GM23338 (cell line): Measurements from ENCODE around the gene PTP4A1. TPM values are rescaled to one million over a fixed set of nuclear protein-coding genes. Genes with fewer than 3 reads are reported as not detected.

ENCODE experiments used
- ATAC-seq: fragments of 200-7000 bp; cut with Tn5 transposase; 3 replicates; pipeline ENCODE4 v1.9.1; 2020
- DNase-seq: peaks from one replicate; pipeline ENCODE4 v3.0.0-alpha.2; 2015; ENCODE audit warnings: low spot score
- H2AFZ ChIP-seq: fragments of 200-600 bp; sonication (generic); 2 replicates; pipeline ENCODE4 v1.8.0; 2016; ENCODE audit warnings: antibody characterized with exemption, mild to moderate bottlenecking, moderate library complexity
- H3F3A ChIP-seq: fragments of 200-600 bp; sonication (generic); replicated peaks from 2 replicates; pipeline ENCODE4 v1.8.0; 2017; ENCODE audit warnings: antibody characterized with exemption, mixed run types, low read depth
- H3K27ac ChIP-seq: fragments of 200-600 bp; sonication (generic); 2 replicates; pipeline ENCODE4 v1.6.1; 2016; ENCODE audit warnings: low read depth
- H3K27me3 ChIP-seq: fragments of 200-600 bp; sonication (generic); 2 replicates; pipeline ENCODE4 v1.8.0; 2016; ENCODE audit warnings: mild to moderate bottlenecking, mixed run types, moderate library complexity; ENCODE audit not compliant: insufficient read depth
- H3K36me3 ChIP-seq: fragments of 200-600 bp; sonication (generic); 2 replicates; pipeline ENCODE4 v1.8.0; 2016; ENCODE audit warnings: mild to moderate bottlenecking; ENCODE audit not compliant: insufficient read depth
- H3K4me1 ChIP-seq: fragments of 200-600 bp; sonication (generic); 2 replicates; pipeline ENCODE4 v1.8.0; 2016; ENCODE audit warnings: mild to moderate bottlenecking, moderate library complexity; ENCODE audit not compliant: insufficient read depth
- H3K4me2 ChIP-seq: fragments of 200-600 bp; sonication (generic); 2 replicates; pipeline ENCODE4 v1.7.1; 2017; ENCODE audit warnings: mixed run types
- H3K4me3 ChIP-seq: fragments of 200-600 bp; sonication (generic); 2 replicates; pipeline ENCODE4 v1.6.1; 2016; ENCODE audit warnings: mixed run types
- H3K79me2 ChIP-seq: fragments of 200-600 bp; sonication (generic); replicated peaks from 2 replicates; pipeline ENCODE4 v1.8.0; 2017; ENCODE audit warnings: mild to moderate bottlenecking; ENCODE audit not compliant: insufficient read depth
- H3K9me2 ChIP-seq: fragments of 200-600 bp; sonication (generic); 2 replicates; pipeline ENCODE4 v1.8.0; 2017; ENCODE audit not compliant: insufficient read depth
- H4K20me1 ChIP-seq: fragments of 200-600 bp; sonication (generic); replicated peaks from 2 replicates; pipeline ENCODE4 v1.8.0; 2017; ENCODE audit warnings: mild to moderate bottlenecking; ENCODE audit not compliant: insufficient read depth
- H3K27ac Mint-ChIP-seq: 2 replicates; pipeline ENCODE4 v1.8.0; 2020; ENCODE audit warnings: inconsistent platforms, mild to moderate bottlenecking, moderate library complexity, mixed read lengths
- H3K27me3 Mint-ChIP-seq: 3 replicates; pipeline ENCODE4 v1.8.0; 2022; ENCODE audit warnings: low read depth, mild to moderate bottlenecking, moderate library complexity, mixed read lengths, inconsistent platforms; ENCODE audit not compliant: insufficient read depth, poor library complexity
- H3K36me3 Mint-ChIP-seq: 3 replicates; pipeline ENCODE4 v1.8.0; 2021; ENCODE audit warnings: low read depth, mild to moderate bottlenecking, inconsistent platforms, moderate library complexity, mixed read lengths
- H3K4me1 Mint-ChIP-seq: 3 replicates; pipeline ENCODE4 v1.8.0; 2020; ENCODE audit warnings: mild to moderate bottlenecking, inconsistent platforms, mixed read lengths
- H3K4me3 Mint-ChIP-seq: 3 replicates; pipeline ENCODE4 v1.8.0; 2021; ENCODE audit warnings: moderate library complexity, mild to moderate bottlenecking, inconsistent platforms, mixed read lengths
- H3K9me3 Mint-ChIP-seq: 3 replicates; pipeline ENCODE4 v1.8.0; 2020; ENCODE audit warnings: moderate library complexity, mild to moderate bottlenecking, inconsistent platforms, mixed read lengths
- CREB1 ChIP-seq: fragments of 250-450 bp; sonication (Bioruptor Pico); IDR thresholded peaks from 2 replicates; pipeline ENCODE4 v1.5.0; 2020; ENCODE audit warnings: low read depth, mild to moderate bottlenecking, moderate library complexity
- EZH2 ChIP-seq: fragments of 200-600 bp; sonication (generic); IDR thresholded peaks from one replicate; pipeline ENCODE4 v1.8.0; 2017; ENCODE audit warnings: antibody characterized with exemption, mild to moderate bottlenecking, low read depth; ENCODE audit not compliant: unreplicated experiment
- NANOG ChIP-seq: IDR thresholded peaks from 2 replicates; pipeline ENCODE4 v1.6.1; 2016; ENCODE audit warnings: antibody characterized with exemption, borderline replicate concordance
- POLR2AphosphoS5 ChIP-seq: IDR thresholded peaks from 2 replicates; pipeline ENCODE4 v1.6.1; 2016; ENCODE audit warnings: antibody characterized with exemption, low read depth
- STAT1 ChIP-seq: IDR thresholded peaks from one replicate; pipeline ENCODE4 v1.6.1; 2016; ENCODE audit warnings: antibody characterized with exemption; ENCODE audit not compliant: unreplicated experiment
- ZNF114 ChIP-seq: fragments of 250-450 bp; sonication (Bioruptor Pico); IDR thresholded peaks from 2 replicates; pipeline ENCODE4 v1.5.0; 2020; ENCODE audit warnings: mild to moderate bottlenecking, moderate library complexity
- ZNF331 ChIP-seq: fragments of 250-450 bp; sonication (Bioruptor Pico); IDR thresholded peaks from 2 replicates; pipeline ENCODE4 v1.5.0; 2020; ENCODE audit warnings: low read depth, mild to moderate bottlenecking, moderate library complexity
- polyA plus RNA-seq: library from polyadenylated mRNA; unstranded; fragments of >200 nt; fragmentation: Nextera tagmentation; extraction: Ambion mirVana; gene quantifications from 2 replicates; pipeline ENCODE4 v1.2.1, GENCODE V29; 2016
- total RNA-seq: library from RNA; depleted of rRNA; stranded (reverse); fragments of >200 nt; shearing (Covaris generic); gene quantifications from 2 replicates; pipeline ENCODE4 v1.2.3, GENCODE V29; 2014
- TF ChIP-seq, protein P1 (sequence below): fragments of 250-450 bp; sonication (Bioruptor Pico); IDR thresholded peaks from 2 replicates; pipeline ENCODE4 v1.5.0; 2020; ENCODE audit warnings: mild to moderate bottlenecking, moderate library complexity
- TF ChIP-seq, protein P2 (sequence below), 2 experiments: fragments of 200-600 bp in 1 of 2; sonication (generic) in 1 of 2; conservative IDR thresholded peaks; 2 replicates each; pipeline versions ENCODE4 v1.5.1 to v1.6.1; 2016 to 2017; ENCODE audit warnings: antibody characterized with exemption in 2 of 2, low read depth in 2 of 2, mild to moderate bottlenecking in 2 of 2, moderate library complexity in 1 of 2

The PTP4A1 gene
- total and polyA plus RNA-seq, 2 experiments from 2014 or later: 99.0 to 102 TPM

DNA sequence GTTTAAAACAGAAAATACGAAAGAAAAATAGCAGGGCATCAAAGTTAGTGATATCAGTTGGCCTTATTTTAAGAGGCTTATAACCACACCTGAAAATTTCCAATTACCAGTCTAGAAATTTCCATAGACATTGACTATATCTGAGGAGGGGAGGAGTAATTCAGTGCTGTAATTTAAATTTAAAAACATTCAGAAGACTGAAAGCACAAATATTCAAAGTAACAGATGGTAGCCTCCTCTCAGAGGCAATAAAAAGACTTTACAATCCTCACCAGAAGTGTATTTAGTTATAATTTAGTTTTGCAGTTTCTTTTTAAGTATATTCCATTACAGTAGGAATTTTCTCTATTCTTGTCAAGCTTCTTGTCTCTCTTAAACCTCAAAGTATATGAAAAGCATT is 18.4 kb upstream of the PTP4A1 start:
- no peak overlapping the region for H2AFZ ChIP-seq
- Mint-ChIP-seq H3K9me3 (peaks cover 3% of the 10 kb centered on the region; the same call in 2 of the 3 replicates), H3K36me3 (no peaks in the 10 kb centered on the region), H3K27me3 (peaks cover 2% of the 10 kb centered on the region), H3K27ac (no peak overlapping the region), H3K4me1 (peaks cover 4% of the 10 kb centered on the region; the same call in 1 of the 3 replicates), H3K4me3 (no peak overlapping the region)
- H3K36me3 ChIP-seq: no peaks in the 10 kb centered on the region
- H3K9me2 ChIP-seq: no peaks in the 10 kb centered on the region
- ATAC-seq (no peak), DNase-seq (no peak)
- H4K20me1 ChIP-seq: no peaks in the 10 kb centered on the region
- no peak overlapping the region for H3K4me3 ChIP-seq
- H3F3A ChIP-seq: no peaks in the 10 kb centered on the region
- H3K79me2 ChIP-seq: no peaks in the 10 kb centered on the region
- TF ChIP-seq NANOG: no peak
- no peak overlapping the region for H3K4me2 ChIP-seq
- no peaks in the 10 kb centered on the region for H3K27me3 ChIP-seq
- H3K27ac ChIP-seq: no peak overlapping the region
- no peaks in the 10 kb centered on the region; the same call in 1 of the 2 replicates for H3K4me1 ChIP-seq

DNA sequence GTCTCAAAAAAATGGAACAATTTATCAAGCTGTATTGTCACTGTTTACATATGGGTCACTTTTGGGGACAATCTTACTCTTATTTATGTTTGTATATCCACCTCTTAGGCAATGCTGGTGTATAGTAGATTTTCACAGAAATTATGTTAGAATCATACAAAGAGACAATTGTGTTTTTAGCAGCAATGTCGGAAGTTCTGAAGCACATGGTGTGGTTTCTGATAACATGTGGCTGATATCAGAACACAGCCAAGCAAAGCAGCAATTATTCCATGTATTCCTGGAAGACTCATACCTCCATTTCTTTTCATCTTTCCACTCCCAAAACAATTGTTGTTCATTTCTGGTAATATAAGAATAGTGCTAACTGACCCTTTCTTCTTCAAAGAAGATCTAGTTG is 17.5 kb upstream of the PTP4A1 start:
- Histone ChIP-seq H3K79me2 (no peaks in the 10 kb centered on the region), H3K4me2 (no peak overlapping the region), H3K4me3 (no peak overlapping the region), H3K27ac (no peak overlapping the region), H3F3A (no peaks in the 10 kb centered on the region), H3K36me3 (no peaks in the 10 kb centered on the region), H3K4me1 (no peaks in the 10 kb centered on the region; the same call in 1 of the 2 replicates), H3K27me3 (no peaks in the 10 kb centered on the region), H2AFZ (no peak overlapping the region), H3K9me2 (no peaks in the 10 kb centered on the region), H4K20me1 (no peaks in the 10 kb centered on the region)
- Mint-ChIP-seq H3K36me3 (no peaks in the 10 kb centered on the region), H3K4me1 (peaks cover 4% of the 10 kb centered on the region; the same call in 1 of the 3 replicates), H3K27ac (no peak overlapping the region), H3K27me3 (peaks cover 4% of the 10 kb centered on the region), H3K4me3 (no peak overlapping the region), H3K9me3 (peaks cover 3% of the 10 kb centered on the region; the same call in 2 of the 3 replicates)
- DNase-seq (no peak), ATAC-seq (no peak)
- TF ChIP-seq ZNF114 (no peak), CREB1 (CRISPR knock-in tag) (no peak), EZH2 (no peak), POLR2AphosphoS5 (no peak), STAT1 (no peak), ZNF331 (CRISPR knock-in tag) (no peak)
- TF ChIP-seq, protein P1, sequence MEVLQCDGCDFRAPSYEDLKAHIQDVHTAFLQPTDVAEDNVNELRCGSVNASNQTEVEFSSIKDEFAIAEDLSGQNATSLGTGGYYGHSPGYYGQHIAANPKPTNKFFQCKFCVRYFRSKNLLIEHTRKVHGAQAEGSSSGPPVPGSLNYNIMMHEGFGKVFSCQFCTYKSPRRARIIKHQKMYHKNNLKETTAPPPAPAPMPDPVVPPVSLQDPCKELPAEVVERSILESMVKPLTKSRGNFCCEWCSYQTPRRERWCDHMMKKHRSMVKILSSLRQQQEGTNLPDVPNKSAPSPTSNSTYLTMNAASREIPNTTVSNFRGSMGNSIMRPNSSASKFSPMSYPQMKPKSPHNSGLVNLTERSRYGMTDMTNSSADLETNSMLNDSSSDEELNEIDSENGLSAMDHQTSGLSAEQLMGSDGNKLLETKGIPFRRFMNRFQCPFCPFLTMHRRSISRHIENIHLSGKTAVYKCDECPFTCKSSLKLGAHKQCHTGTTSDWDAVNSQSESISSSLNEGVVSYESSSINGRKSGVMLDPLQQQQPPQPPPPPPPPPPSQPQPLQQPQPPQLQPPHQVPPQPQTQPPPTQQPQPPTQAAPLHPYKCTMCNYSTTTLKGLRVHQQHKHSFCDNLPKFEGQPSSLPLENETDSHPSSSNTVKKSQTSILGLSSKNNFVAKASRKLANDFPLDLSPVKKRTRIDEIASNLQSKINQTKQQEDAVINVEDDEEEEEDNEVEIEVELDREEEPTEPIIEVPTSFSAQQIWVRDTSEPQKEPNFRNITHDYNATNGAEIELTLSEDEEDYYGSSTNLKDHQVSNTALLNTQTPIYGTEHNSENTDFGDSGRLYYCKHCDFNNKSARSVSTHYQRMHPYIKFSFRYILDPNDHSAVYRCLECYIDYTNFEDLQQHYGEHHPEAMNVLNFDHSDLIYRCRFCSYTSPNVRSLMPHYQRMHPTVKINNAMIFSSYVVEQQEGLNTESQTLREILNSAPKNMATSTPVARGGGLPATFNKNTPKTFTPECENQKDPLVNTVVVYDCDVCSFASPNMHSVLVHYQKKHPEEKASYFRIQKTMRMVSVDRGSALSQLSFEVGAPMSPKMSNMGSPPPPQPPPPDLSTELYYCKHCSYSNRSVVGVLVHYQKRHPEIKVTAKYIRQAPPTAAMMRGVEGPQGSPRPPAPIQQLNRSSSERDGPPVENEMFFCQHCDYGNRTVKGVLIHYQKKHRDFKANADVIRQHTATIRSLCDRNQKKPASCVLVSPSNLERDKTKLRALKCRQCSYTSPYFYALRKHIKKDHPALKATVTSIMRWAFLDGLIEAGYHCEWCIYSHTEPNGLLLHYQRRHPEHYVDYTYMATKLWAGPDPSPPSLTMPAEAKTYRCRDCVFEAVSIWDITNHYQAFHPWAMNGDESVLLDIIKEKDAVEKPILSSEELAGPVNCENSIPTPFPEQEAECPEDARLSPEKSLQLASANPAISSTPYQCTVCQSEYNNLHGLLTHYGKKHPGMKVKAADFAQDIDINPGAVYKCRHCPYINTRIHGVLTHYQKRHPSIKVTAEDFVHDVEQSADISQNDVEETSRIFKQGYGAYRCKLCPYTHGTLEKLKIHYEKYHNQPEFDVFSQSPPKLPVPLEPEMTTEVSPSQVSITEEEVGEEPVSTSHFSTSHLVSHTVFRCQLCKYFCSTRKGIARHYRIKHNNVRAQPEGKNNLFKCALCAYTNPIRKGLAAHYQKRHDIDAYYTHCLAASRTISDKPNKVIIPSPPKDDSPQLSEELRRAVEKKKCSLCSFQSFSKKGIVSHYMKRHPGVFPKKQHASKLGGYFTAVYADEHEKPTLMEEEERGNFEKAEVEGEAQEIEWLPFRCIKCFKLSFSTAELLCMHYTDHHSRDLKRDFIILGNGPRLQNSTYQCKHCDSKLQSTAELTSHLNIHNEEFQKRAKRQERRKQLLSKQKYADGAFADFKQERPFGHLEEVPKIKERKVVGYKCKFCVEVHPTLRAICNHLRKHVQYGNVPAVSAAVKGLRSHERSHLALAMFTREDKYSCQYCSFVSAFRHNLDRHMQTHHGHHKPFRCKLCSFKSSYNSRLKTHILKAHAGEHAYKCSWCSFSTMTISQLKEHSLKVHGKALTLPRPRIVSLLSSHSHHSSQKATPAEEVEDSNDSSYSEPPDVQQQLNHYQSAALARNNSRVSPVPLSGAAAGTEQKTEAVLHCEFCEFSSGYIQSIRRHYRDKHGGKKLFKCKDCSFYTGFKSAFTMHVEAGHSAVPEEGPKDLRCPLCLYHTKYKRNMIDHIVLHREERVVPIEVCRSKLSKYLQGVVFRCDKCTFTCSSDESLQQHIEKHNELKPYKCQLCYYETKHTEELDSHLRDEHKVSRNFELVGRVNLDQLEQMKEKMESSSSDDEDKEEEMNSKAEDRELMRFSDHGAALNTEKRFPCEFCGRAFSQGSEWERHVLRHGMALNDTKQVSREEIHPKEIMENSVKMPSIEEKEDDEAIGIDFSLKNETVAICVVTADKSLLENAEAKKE: no peak
- TF ChIP-seq, protein P2, sequence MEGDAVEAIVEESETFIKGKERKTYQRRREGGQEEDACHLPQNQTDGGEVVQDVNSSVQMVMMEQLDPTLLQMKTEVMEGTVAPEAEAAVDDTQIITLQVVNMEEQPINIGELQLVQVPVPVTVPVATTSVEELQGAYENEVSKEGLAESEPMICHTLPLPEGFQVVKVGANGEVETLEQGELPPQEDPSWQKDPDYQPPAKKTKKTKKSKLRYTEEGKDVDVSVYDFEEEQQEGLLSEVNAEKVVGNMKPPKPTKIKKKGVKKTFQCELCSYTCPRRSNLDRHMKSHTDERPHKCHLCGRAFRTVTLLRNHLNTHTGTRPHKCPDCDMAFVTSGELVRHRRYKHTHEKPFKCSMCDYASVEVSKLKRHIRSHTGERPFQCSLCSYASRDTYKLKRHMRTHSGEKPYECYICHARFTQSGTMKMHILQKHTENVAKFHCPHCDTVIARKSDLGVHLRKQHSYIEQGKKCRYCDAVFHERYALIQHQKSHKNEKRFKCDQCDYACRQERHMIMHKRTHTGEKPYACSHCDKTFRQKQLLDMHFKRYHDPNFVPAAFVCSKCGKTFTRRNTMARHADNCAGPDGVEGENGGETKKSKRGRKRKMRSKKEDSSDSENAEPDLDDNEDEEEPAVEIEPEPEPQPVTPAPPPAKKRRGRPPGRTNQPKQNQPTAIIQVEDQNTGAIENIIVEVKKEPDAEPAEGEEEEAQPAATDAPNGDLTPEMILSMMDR (conservative IDR thresholded peaks at IDR 0.05; ENCODE audit: low read depth in 2 of 2): no peak
